A673 (cell line): ENCODE results near the gene SF3A1. TPM values are rescaled to one million over a fixed set of nuclear protein-coding genes. Genes with fewer than 3 reads are reported as not detected.

Source experiments
- BruUV-seq: library from RNA; stranded (reverse); fragments of 400-500 nt; replicated peaks from 2 replicates; lab custom pipeline; 2021; lab: Mats Ljungman, UMichigan
- CTCF ChIA-PET: fragments of 300-600 bp; sonication (Branson Sonifier 250); formaldehyde crosslinking; loops from one replicate; lab custom pipeline; 2022; ENCODE audit warnings: antibody characterized with exemption; lab: Charles Lee
- POLR2A ChIA-PET: fragments of 300-600 bp; sonication (Branson Sonifier 250); formaldehyde crosslinking; loops from one replicate; lab custom pipeline; 2022; ENCODE audit warnings: antibody characterized with exemption; ENCODE audit not compliant: low non-redundant PET; lab: Charles Lee
- DNase-seq: peaks from one replicate; pipeline ENCODE4 v3.0.0-alpha.2; 2015; ENCODE audit warnings: low spot score
- H3K27ac ChIP-seq: fragments of 200-600 bp; sonication (generic); 2 replicates; pipeline ENCODE4 v1.5.1; 2016; ENCODE audit warnings: mixed run types, low read depth, mild to moderate bottlenecking, mixed read lengths, antibody characterized with exemption, low read length; ENCODE audit not compliant: poor library complexity, severe bottlenecking
- H3K27me3 ChIP-seq: fragments of 200-600 bp; sonication (generic); replicated peaks from 2 replicates; pipeline ENCODE4 v1.6.1; 2017; ENCODE audit warnings: mixed run types, low read depth, mild to moderate bottlenecking, mixed read lengths, antibody characterized with exemption, low read length; ENCODE audit not compliant: insufficient read depth, poor library complexity
- H3K36me3 ChIP-seq: fragments of 200-600 bp; sonication (generic); 2 replicates; pipeline ENCODE4 v1.6.1; 2016; ENCODE audit warnings: mixed run types, mild to moderate bottlenecking, mixed read lengths, antibody characterized with exemption, low read length; ENCODE audit not compliant: insufficient read depth, poor library complexity, severe bottlenecking
- H3K4me1 ChIP-seq: fragments of 200-600 bp; sonication (generic); 2 replicates; pipeline ENCODE4 v1.6.1; 2017; ENCODE audit warnings: mixed run types, mild to moderate bottlenecking, mixed read lengths, antibody characterized with exemption, low read length; ENCODE audit not compliant: insufficient read depth, poor library complexity, severe bottlenecking
- H3K4me3 ChIP-seq: fragments of 200-600 bp; sonication (generic); 2 replicates; pipeline ENCODE4 v1.5.1; 2016; ENCODE audit warnings: low read depth, mixed run types, mild to moderate bottlenecking, mixed read lengths, low read length; ENCODE audit not compliant: poor library complexity, severe bottlenecking
- H3K9me3 ChIP-seq: fragments of 200-600 bp; sonication (generic); 2 replicates; pipeline ENCODE4 v1.6.1; 2016; ENCODE audit warnings: mixed run types, low read depth, mild to moderate bottlenecking, mixed read lengths, antibody characterized with exemption, low read length; ENCODE audit not compliant: poor library complexity, severe bottlenecking
- CTCF ChIP-seq: fragments of 300-800, 200-600 bp; sonication (generic); conservative IDR thresholded peaks from 2 replicates; pipeline ENCODE4 v1.5.1; 2017; ENCODE audit warnings: low read depth, mild to moderate bottlenecking, antibody characterized with exemption, low read length, moderate library complexity, mixed read lengths
- EZH2 ChIP-seq: fragments of 200-600 bp; sonication (generic); IDR thresholded peaks from 2 replicates; pipeline ENCODE4 v1.6.1; 2017; ENCODE audit warnings: borderline replicate concordance, low read depth, mild to moderate bottlenecking, mixed read lengths, antibody characterized with exemption, low read length; ENCODE audit not compliant: poor library complexity, severe bottlenecking
- intact Hi-C: fragments of 100-400 bp; cut with micrococcal nuclease; formaldehyde crosslinking; loops from one replicate; pipeline ENCODE4 v1.10.0; 2022; ENCODE audit not compliant: unreplicated experiment
- total RNA-seq: library from RNA; stranded (reverse); gene quantifications from 2 replicates; pipeline ENCODE4 v1.2.3, GENCODE V29; 2021

The SF3A1 gene
- total RNA-seq, 1 experiment from 2014 or later: 366 TPM

- Histone ChIP-seq H3K4me3 (no peak overlapping the region), H3K27ac (no peak overlapping the region), H3K27me3 (no peaks in the 10 kb centered on the region), H3K4me1 (no peaks in the 10 kb centered on the region), H3K9me3 (no peaks in the 10 kb centered on the region), H3K36me3 (no peaks in the 10 kb centered on the region)
- ChIA-PET CTCF (no interaction called here), POLR2A (no interaction called here)
- no TSS peak for BruUV-seq
- TF ChIP-seq CTCF (no peak), EZH2 (no peak)
- intact Hi-C loops: no loop called here
- DNase-seq: no peak
Observed at GRCh38 chr22:30313527-30314363, 42.9 kb downstream of the SF3A1 start.

GRCh38 chr22:30312053-30312452 lies 44.6 kb downstream of the SF3A1 start:
- Histone ChIP-seq H3K4me3 (no peak overlapping the region), H3K4me1 (no peaks in the 10 kb centered on the region), H3K36me3 (no peaks in the 10 kb centered on the region), H3K27me3 (no peaks in the 10 kb centered on the region), H3K27ac (no peak overlapping the region), H3K9me3 (no peaks in the 10 kb centered on the region)
- no peak for DNase-seq
- intact Hi-C loops: no loop called here
- TF ChIP-seq EZH2 (no peak), CTCF (no peak)
- no TSS peak for BruUV-seq
- ChIA-PET CTCF (no interaction called here), POLR2A (no interaction called here)

GRCh38 chr22:30310881-30311771 lies 45.6 kb downstream of the SF3A1 start:
- CTCF ChIA-PET: no interaction called here

More at GRCh38 chr22:30310881-30311771, 45.6 kb downstream of the SF3A1 start:
- intact Hi-C loops: no loop called here
- H3K27ac ChIP-seq: no peak overlapping the region
- POLR2A ChIA-PET: no interaction called here
- TF ChIP-seq EZH2: no peak
- TF ChIP-seq CTCF: no peak
- H3K27me3 ChIP-seq: no peaks in the 10 kb centered on the region
- no peak overlapping the region for H3K4me3 ChIP-seq
- no peaks in the 10 kb centered on the region for H3K9me3 ChIP-seq
- no peak for DNase-seq
- H3K36me3 ChIP-seq: no peaks in the 10 kb centered on the region
- BruUV-seq: no TSS peak
- peaks cover under 1% of the 10 kb centered on the region for H3K4me1 ChIP-seq
